Measurements from ENCODE around the gene ULK1.

DNA sequence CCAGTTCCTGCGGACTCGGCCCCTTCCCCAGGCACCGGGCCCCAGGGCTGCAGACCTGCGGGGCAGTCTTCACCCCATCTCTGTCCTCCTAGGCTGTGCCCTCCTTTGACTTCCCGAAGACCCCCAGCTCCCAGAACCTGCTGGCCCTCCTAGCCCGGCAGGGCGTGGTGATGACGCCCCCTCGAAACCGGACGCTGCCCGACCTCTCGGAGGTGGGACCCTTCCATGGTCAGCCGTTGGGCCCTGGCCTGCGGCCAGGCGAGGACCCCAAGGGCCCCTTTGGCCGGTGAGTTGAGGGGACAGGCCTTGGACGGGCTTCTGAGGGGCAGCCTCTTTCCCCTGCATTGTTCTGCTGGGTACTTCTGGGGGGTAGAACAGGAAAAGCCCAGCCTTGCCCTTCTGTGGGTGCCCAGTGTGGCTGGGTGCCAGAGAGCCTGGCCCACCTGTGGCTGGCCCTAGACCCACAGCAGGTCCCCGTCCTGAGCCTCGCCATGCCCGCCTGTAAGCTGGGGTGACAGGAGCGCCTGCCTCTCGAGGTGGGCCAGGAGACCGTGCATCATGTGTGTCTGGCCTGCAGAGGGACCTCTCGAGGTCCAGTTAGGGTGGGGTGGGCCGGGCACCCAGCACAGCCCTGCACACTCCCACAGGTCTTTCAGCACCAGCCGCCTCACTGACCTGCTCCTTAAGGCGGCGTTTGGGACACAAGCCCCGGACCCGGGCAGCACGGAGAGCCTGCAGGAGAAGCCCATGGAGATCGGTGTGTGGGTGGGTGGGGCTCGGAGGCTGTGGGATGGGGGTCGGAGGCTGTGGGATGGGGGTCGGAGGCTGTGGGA lies 22.1 kb downstream of the ULK1 start:
- TF ChIP-seq, protein P1, sequence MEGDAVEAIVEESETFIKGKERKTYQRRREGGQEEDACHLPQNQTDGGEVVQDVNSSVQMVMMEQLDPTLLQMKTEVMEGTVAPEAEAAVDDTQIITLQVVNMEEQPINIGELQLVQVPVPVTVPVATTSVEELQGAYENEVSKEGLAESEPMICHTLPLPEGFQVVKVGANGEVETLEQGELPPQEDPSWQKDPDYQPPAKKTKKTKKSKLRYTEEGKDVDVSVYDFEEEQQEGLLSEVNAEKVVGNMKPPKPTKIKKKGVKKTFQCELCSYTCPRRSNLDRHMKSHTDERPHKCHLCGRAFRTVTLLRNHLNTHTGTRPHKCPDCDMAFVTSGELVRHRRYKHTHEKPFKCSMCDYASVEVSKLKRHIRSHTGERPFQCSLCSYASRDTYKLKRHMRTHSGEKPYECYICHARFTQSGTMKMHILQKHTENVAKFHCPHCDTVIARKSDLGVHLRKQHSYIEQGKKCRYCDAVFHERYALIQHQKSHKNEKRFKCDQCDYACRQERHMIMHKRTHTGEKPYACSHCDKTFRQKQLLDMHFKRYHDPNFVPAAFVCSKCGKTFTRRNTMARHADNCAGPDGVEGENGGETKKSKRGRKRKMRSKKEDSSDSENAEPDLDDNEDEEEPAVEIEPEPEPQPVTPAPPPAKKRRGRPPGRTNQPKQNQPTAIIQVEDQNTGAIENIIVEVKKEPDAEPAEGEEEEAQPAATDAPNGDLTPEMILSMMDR (conservative IDR thresholded peaks at IDR 0.05; ENCODE audit: low read depth in 2 of 2): peak in 1 of 2 experiments; percentile 33; a peak in 2 of 4 replicates
- TF ChIP-seq, protein P2, sequence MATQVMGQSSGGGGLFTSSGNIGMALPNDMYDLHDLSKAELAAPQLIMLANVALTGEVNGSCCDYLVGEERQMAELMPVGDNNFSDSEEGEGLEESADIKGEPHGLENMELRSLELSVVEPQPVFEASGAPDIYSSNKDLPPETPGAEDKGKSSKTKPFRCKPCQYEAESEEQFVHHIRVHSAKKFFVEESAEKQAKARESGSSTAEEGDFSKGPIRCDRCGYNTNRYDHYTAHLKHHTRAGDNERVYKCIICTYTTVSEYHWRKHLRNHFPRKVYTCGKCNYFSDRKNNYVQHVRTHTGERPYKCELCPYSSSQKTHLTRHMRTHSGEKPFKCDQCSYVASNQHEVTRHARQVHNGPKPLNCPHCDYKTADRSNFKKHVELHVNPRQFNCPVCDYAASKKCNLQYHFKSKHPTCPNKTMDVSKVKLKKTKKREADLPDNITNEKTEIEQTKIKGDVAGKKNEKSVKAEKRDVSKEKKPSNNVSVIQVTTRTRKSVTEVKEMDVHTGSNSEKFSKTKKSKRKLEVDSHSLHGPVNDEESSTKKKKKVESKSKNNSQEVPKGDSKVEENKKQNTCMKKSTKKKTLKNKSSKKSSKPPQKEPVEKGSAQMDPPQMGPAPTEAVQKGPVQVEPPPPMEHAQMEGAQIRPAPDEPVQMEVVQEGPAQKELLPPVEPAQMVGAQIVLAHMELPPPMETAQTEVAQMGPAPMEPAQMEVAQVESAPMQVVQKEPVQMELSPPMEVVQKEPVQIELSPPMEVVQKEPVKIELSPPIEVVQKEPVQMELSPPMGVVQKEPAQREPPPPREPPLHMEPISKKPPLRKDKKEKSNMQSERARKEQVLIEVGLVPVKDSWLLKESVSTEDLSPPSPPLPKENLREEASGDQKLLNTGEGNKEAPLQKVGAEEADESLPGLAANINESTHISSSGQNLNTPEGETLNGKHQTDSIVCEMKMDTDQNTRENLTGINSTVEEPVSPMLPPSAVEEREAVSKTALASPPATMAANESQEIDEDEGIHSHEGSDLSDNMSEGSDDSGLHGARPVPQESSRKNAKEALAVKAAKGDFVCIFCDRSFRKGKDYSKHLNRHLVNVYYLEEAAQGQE (IDR thresholded peaks at IDR 0.05; ENCODE audit: unreplicated experiment): no peak
- TF ChIP-seq EZH2 (IDR thresholded peaks at IDR 0.05; ENCODE audit: low read depth, unreplicated experiment) (no peak), POLR2AphosphoS5 (IDR thresholded peaks at IDR 0.05; ENCODE audit: low read depth) (no peak), STAT1 (IDR thresholded peaks at IDR 0.05; ENCODE audit: unreplicated experiment) (no peak), EZH2phosphoT487 (IDR thresholded peaks at IDR 0.05; ENCODE audit: unreplicated experiment) (no peak), JUNB (IDR thresholded peaks at IDR 0.05; ENCODE audit: unreplicated experiment) (no peak), ZNF331 (CRISPR knock-in tag; IDR thresholded peaks at IDR 0.05; ENCODE audit: low read depth) (no peak), ZNF114 (CRISPR knock-in tag; IDR thresholded peaks at IDR 0.05) (no peak), NANOG (IDR thresholded peaks at IDR 0.05; ENCODE audit: borderline replicate concordance) (no peak)
- TF ChIP-seq, protein P3, sequence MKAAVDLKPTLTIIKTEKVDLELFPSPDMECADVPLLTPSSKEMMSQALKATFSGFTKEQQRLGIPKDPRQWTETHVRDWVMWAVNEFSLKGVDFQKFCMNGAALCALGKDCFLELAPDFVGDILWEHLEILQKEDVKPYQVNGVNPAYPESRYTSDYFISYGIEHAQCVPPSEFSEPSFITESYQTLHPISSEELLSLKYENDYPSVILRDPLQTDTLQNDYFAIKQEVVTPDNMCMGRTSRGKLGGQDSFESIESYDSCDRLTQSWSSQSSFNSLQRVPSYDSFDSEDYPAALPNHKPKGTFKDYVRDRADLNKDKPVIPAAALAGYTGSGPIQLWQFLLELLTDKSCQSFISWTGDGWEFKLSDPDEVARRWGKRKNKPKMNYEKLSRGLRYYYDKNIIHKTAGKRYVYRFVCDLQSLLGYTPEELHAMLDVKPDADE (IDR thresholded peaks at IDR 0.05): no peak
